IMR-90 (cell line): ENCODE measurements around the gene CRY2. TPM values are rescaled to one million over a fixed set of nuclear protein-coding genes. Genes with fewer than 3 reads are reported as not detected.

Source experiments
- ATAC-seq: fragments of 200-7000 bp; cut with Tn5 transposase; 2 replicates; pipeline ENCODE4 v1.9.1; 2020; ENCODE audit warnings: low read depth, mild to moderate bottlenecking, moderate library complexity
- BruUV-seq: library from RNA; stranded (reverse); fragments of 400-500 nt; replicated peaks from 2 replicates; lab custom pipeline; 2021; lab: Mats Ljungman, UMichigan
- CTCF ChIA-PET: fragments of 300-600 bp; formaldehyde crosslinking; extraction: SDS; loops from one replicate; lab custom pipeline; 2021; ENCODE audit warnings: antibody characterized with exemption; lab: Yijun Ruan, JAX
- POLR2A ChIA-PET: fragments of 300-600 bp; sonication (Branson Sonifier 250); formaldehyde crosslinking; loops from one replicate; lab custom pipeline; 2022; ENCODE audit warnings: antibody characterized with exemption; ENCODE audit not compliant: unreplicated experiment; lab: Charles Lee
- DNase-seq: peaks from one replicate; pipeline ENCODE4 v3.0.0; 2013
- H2AFZ ChIP-seq: replicated peaks from 2 replicates; pipeline ENCODE3; 2013; ENCODE audit warnings: low read length, mild to moderate bottlenecking; ENCODE audit not compliant: poor library complexity
- H2AK5ac ChIP-seq: 2 replicates; pipeline ENCODE4 v1.6.1; 2013; ENCODE audit warnings: low read depth, low read length, inconsistent platforms
- H2AK9ac ChIP-seq: replicated peaks from 2 replicates; pipeline ENCODE3; 2013; ENCODE audit warnings: mild to moderate bottlenecking, low read depth, low read length, moderate library complexity; ENCODE audit not compliant: poor library complexity
- H2BK120ac ChIP-seq: 2 replicates; pipeline ENCODE4 v1.6.1; 2013; ENCODE audit warnings: low read depth, low read length, inconsistent platforms
- H2BK15ac ChIP-seq: 3 replicates; pipeline ENCODE4 v1.6.1; 2013; ENCODE audit warnings: low read depth, low read length, inconsistent platforms
- H2BK20ac ChIP-seq: 2 replicates; pipeline ENCODE4 v1.6.1; 2013; ENCODE audit warnings: low read depth, mild to moderate bottlenecking, inconsistent platforms, low read length, moderate library complexity
- H2BK5ac ChIP-seq: 2 replicates; pipeline ENCODE4 v1.6.1; 2013; ENCODE audit warnings: mild to moderate bottlenecking, low read depth, low read length, inconsistent platforms; ENCODE audit not compliant: poor library complexity, severe bottlenecking
- H3K14ac ChIP-seq: replicated peaks from 2 replicates; pipeline ENCODE4 v1.6.1; 2013; ENCODE audit warnings: low read depth, low read length, inconsistent platforms
- H3K18ac ChIP-seq: 2 replicates; pipeline ENCODE4 v1.6.1; 2013; ENCODE audit warnings: low read depth, low read length, control low read depth
- H3K23ac ChIP-seq: 2 replicates; pipeline ENCODE4 v1.6.1; 2013; ENCODE audit warnings: low read depth, low read length, inconsistent platforms
- H3K27ac ChIP-seq: 2 replicates; pipeline ENCODE4 v1.5.1; 2013; ENCODE audit warnings: mild to moderate bottlenecking, control low read depth, low read length; ENCODE audit not compliant: insufficient read depth
- H3K27me3 ChIP-seq: 2 replicates; pipeline ENCODE4 v1.6.1; 2013; ENCODE audit warnings: low read length; ENCODE audit not compliant: control insufficient read depth, insufficient read depth
- H3K36me3 ChIP-seq: 2 replicates; pipeline ENCODE4 v1.6.1; 2013; ENCODE audit warnings: low read length, mixed read lengths; ENCODE audit not compliant: control insufficient read depth, insufficient read depth
- H3K4ac ChIP-seq: 2 replicates; pipeline ENCODE4 v1.6.1; 2013; ENCODE audit warnings: low read depth, low read length, inconsistent platforms
- H3K4me1 ChIP-seq: 2 replicates; pipeline ENCODE4 v1.6.1; 2013; ENCODE audit warnings: low read length, mixed read lengths; ENCODE audit not compliant: control insufficient read depth, insufficient read depth
- H3K4me2 ChIP-seq: 2 replicates; pipeline ENCODE4 v1.6.1; 2013; ENCODE audit warnings: low read depth, mild to moderate bottlenecking, control low read depth, low read length, moderate library complexity
- H3K4me3 ChIP-seq: 2 replicates; pipeline ENCODE4 v1.5.1; 2013; ENCODE audit warnings: low read depth, mild to moderate bottlenecking, control low read depth, low read length, moderate library complexity; ENCODE audit not compliant: insufficient read depth
- H3K56ac ChIP-seq: 2 replicates; pipeline ENCODE4 v1.6.1; 2013; ENCODE audit warnings: low read length, inconsistent platforms; ENCODE audit not compliant: insufficient read depth; ENCODE audit errors: extremely low read depth
- H3K79me1 ChIP-seq, 2 experiments: 2 replicates each; pipeline ENCODE4 v1.6.1; 2013; ENCODE audit warnings: low read length in 2 of 2, inconsistent platforms in 1 of 2, low read depth in 1 of 2
- H3K9ac ChIP-seq: 2 replicates; pipeline ENCODE4 v1.6.1; 2013; ENCODE audit warnings: low read depth, low read length, control low read depth
- H3K9me1 ChIP-seq: 2 replicates; pipeline ENCODE4 v1.6.1; 2013; ENCODE audit warnings: low read length, inconsistent platforms; ENCODE audit not compliant: insufficient read depth
- H3K9me3 ChIP-seq: 2 replicates; pipeline ENCODE4 v1.6.1; 2013; ENCODE audit warnings: low read length; ENCODE audit not compliant: control insufficient read depth, insufficient read depth
- H4K20me1 ChIP-seq: 2 replicates; pipeline ENCODE4 v1.6.1; 2013; ENCODE audit warnings: low read length, inconsistent platforms; ENCODE audit not compliant: insufficient read depth
- H4K5ac ChIP-seq: 2 replicates; pipeline ENCODE4 v1.6.1; 2013; ENCODE audit warnings: mild to moderate bottlenecking, low read depth, low read length, control low read depth
- H4K8ac ChIP-seq, 2 experiments: 2 replicates each; pipeline ENCODE4 v1.6.1; 2013; ENCODE audit warnings: low read depth in 2 of 2, low read length in 2 of 2, control low read depth in 1 of 2, inconsistent platforms in 1 of 2
- H4K91ac ChIP-seq: 2 replicates; pipeline ENCODE4 v1.6.1; 2013; ENCODE audit warnings: low read depth, low read length, inconsistent platforms; ENCODE audit not compliant: insufficient read depth
- BHLHE40 ChIP-seq: fragments of 150-350 bp; IDR thresholded peaks from 2 replicates; pipeline ENCODE4 v1.6.1; 2016; ENCODE audit warnings: mild to moderate bottlenecking, low read depth, low read length
- CEBPB ChIP-seq: IDR thresholded peaks from 2 replicates; pipeline ENCODE4 v1.6.1; 2012; ENCODE audit warnings: low read depth, low read length, improper control_type of control experiment
- WGBS, 2 experiments: methylation state at CpG; one replicate each; pipeline versions ENCODE4 v1.1.5 to v1.1.7; 2013; ENCODE audit warnings: missing lambda C conversion rate in 2 of 2; ENCODE audit not compliant: insufficient read length in 1 of 2; ENCODE audit errors: extremely low coverage in 2 of 2; 5-methylcytosine and 5-hydroxymethylcytosine counted together
- dilution Hi-C: fragments of 300-500 bp; cut with HindIII; formaldehyde crosslinking; loops from one replicate; pipeline ENCODE4 v1.14.3; 2018; ENCODE audit warnings: low sequenced_read_pairs; ENCODE audit not compliant: unreplicated experiment
- in situ Hi-C: fragments of 300-500 bp; cut with MboI; formaldehyde crosslinking; loops from 3 replicates; pipeline ENCODE4 v1.14.3; 2019; ENCODE audit warnings: low sequenced_read_pairs, inconsistent platforms, mixed read lengths
- intact Hi-C: fragments of 100-400 bp; cut with micrococcal nuclease; formaldehyde crosslinking; loops from 2 replicates; pipeline ENCODE4 v1.10.0; 2022
- polyA plus RNA-seq, 3 experiments: library from polyadenylated mRNA; depleted of rRNA; stranded (reverse); fragments of >200 nt; gene quantifications; 2 replicates each; pipeline ENCODE4 v1.2.3, GENCODE V29; 2012; ENCODE audit warnings: low replicate concordance in 1 of 3
- total RNA-seq: library from RNA; depleted of rRNA; stranded (reverse); fragments of >200 nt; gene quantifications from 2 replicates; pipeline ENCODE4 v1.2.3, GENCODE V29; 2012

Gene CRY2
- total and polyA plus RNA-seq, 2 of the 4 experiments (the other 2 are of a cell fraction) = 12.2 to 13.1 TPM

DNA sequence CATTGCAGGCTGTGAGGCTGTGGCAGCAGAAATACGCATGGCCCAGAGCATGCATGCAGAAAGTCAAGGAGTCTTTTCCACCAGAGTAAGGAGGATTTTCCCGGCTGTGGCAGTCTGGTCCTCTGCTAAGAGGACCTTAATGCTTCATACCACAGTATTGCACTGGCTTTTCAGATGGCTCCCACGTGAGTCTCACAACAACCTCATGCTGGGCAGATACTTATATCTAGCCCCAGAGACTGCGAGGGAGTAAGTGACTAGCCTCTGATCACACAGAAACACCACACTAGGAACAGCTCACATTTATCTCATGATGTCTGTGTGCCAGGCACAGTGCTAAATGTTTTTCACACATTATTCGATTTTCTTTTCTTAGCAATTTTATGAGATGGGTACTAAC lies 8.0 kb downstream of the CRY2 start:
- Histone ChIP-seq H2BK15ac (no peak overlapping the region), H3K9ac (no peak overlapping the region), H3K4me2 (no peak overlapping the region), H3K18ac (no peak overlapping the region), H3K56ac (no peak overlapping the region), H3K4me3 (no peak overlapping the region), H3K9me3 (no peaks in the 10 kb centered on the region), H2BK120ac (no peak overlapping the region), H3K27ac (no peak overlapping the region), H4K91ac (no peak overlapping the region), H2AFZ (no peak overlapping the region), H3K4ac (no peak overlapping the region), H2BK20ac (no peak overlapping the region), H4K8ac (no peak overlapping the region), H3K14ac (no peak overlapping the region), H2BK5ac (no peak overlapping the region), H4K5ac (no peak overlapping the region), H3K27me3 (no peaks in the 10 kb centered on the region), H4K20me1 (peaks cover 36% of the 10 kb centered on the region), H3K79me1 (peaks cover 19 to 77% of the 10 kb centered on the region in 2 experiments), H3K9me1 (peaks cover 23% of the 10 kb centered on the region), H2AK5ac (no peak overlapping the region), H3K23ac (no peak overlapping the region), H2AK9ac (no peak overlapping the region), H3K36me3 (peaks cover 6% of the 10 kb centered on the region), H3K4me1 (peaks cover 31% of the 10 kb centered on the region)
- BruUV-seq = no TSS peak
- ATAC-seq = no peak
- in situ Hi-C loops (no loop called here), dilution Hi-C loops (no loop called here), intact Hi-C loops (no loop called here)
- TF ChIP-seq BHLHE40 = no peak
- no peak for TF ChIP-seq CEBPB
- 92% methylated on average over 2 of the region's 5 CpGs; no CpG with 5 or more reads in 1 of the 2 experiments for whole genome bisulfite sequencing, 2 experiments
- ChIA-PET CTCF (no interaction called here), POLR2A (no interaction called here)
- DNase-seq = no peak
